NCI-H2107 (cell line): ENCODE data around the gene TMEM14B.
"Not testable (repeated sequence)": the region's sequence is repeated elsewhere in the genome, so short reads cannot be mapped to it uniquely, and the experiment has no call there.

Experiments
- DNase-seq: peaks from one replicate; lab custom pipeline; 2025; lab: John Stamatoyannopoulos, UW

The TMEM14B gene

GRCh38 chr6:10747251-10747972 lies at the start of gene TMEM14B:
Gene TMEM14B (plus strand): TSS chr6:10747805. CDS start chr6:10749246, 1,441 bp downstream.
- peak; percentile 83 for DNase-seq

DNA sequence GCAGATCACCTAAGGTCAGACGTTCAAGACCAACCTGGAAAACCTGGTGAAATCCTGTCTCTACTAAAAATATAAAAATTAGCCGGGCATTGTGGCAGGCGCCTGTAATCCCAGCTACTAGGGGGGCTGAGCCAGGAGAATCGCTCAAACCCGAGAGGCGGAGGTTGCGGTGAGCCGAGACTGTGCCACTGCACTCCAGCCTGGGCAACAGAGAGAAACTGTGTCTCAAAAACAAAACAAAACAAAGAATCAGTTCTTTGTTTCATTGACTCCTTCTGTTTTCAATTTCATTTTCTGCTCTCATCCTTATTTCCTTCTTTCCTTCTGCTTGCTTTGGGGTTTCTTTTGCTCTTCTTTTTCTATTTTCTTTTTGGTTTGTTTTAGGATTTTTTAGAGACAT lies 33.6 kb upstream of the TMEM14B start:
- no peak for DNase-seq

DNA sequence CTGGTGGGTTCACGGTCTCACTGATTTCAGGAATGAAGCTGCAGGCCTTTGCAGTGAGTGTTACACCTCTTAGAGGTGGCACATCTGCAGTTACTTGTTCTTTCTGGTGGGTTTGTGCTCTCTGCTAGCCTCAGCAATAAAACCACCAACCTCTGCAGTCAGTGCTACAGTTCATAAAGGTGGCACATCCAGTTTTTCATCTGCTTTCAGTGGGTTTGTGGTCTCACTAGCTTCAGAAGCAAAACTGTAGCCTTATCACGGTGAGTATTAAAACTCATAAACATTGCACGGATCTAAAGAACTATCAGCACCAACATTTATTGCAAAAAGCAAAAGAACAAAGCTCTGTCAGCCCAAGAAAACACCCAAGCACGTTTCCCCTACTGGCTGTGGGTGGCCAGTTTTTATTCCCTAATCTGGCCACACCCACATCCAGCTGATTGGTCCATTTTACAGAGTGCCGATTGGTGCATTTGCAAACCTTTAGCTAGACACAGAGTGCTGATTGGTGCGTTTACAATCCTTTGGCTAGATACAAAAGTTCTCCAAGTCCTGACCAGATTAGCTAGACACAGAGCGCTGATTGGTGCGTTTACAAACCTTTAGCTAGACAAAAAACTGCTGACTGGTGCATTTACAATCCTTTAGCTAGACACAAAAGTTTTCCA lies 28.2 kb upstream of the TMEM14B start:
- no peak for DNase-seq

DNA sequence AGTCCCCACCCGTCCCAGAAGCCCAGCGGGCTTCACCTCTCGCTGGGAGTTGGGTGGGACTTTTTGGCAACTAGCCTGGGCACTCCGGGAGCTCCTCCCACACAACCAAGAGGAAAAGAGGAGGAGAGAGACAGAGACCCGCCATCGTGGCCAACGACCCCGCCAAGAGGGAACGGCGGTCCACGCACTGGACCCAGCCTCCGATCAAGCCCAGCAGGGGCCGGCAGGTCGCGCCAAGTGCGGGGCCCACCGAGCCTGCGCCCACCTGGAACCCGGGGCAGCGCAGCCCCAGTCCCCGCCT lies 27.7 kb upstream of the TMEM14B start:
- no peak for DNase-seq

DNA sequence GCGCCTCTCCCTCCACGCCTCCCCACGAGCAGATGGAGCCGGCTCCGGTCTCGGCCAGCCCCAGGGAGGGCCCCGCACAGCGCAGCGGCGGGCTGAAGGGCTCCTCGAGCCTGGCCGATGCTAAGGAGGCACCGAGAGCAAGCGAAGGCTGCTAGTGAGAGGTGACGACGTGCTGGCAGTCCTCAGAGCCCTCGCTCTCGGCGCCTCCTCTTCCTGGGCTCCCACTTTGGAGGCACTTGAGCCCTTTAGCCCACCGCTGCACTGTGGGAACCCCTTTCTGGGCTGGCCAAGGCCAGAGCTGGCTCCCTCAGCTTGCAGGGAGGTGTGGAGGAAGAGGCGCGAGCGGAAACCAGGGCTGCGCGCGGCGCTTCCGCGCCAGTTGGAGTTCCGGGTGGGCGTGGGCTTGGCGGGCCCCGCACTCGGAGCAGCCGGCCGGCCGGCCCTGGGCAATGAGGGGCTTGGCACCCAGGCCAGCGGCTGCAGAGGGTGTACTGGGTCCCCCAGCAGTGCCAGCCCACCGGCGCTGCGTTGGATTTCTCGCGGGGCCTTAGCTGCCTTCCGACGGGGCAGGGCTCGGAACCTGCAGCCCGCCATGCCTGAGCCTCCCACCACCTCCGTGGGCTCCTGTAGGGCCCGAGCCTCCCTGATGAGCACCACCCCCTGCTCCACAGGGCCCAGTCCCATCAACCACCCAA lies 27.2 kb upstream of the TMEM14B start:
- DNase-seq: no peak

- not testable (repeated sequence) for DNase-seq
These were observed 26.4 kb upstream of the TMEM14B start for GRCh38 chr6:10720960-10721849.

- no peak for DNase-seq
These were observed 25.6 kb upstream of the TMEM14B start for GRCh38 chr6:10721850-10722569.

GRCh38 chr6:10722570-10722819 lies 25.1 kb upstream of the TMEM14B start:
- no peak for DNase-seq

GRCh38 chr6:10722820-10723566 lies 24.6 kb upstream of the TMEM14B start, which contains the start of gene TMEM14C:
Gene TMEM14C (plus strand): TSS chr6:10723070. CDS start chr6:10724614, 1,544 bp downstream.
- peak; percentile 70 for DNase-seq

DNA sequence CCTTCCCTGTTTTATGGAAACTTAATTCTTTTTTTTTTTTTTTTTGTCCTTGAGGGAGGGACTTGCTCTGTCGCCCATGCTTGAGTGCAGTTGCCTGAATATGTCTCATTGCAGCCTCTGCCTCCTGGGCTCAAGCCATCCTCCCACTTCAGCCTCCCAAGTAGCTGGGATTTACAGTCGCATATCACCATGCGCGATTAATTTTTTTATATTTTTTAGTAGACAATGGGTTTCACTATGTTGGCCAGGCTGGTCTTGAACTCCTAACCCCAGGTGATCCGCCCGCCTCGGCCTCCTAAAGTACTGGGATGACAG lies 24.1 kb upstream of the TMEM14B start:
- DNase-seq: no peak

DNA sequence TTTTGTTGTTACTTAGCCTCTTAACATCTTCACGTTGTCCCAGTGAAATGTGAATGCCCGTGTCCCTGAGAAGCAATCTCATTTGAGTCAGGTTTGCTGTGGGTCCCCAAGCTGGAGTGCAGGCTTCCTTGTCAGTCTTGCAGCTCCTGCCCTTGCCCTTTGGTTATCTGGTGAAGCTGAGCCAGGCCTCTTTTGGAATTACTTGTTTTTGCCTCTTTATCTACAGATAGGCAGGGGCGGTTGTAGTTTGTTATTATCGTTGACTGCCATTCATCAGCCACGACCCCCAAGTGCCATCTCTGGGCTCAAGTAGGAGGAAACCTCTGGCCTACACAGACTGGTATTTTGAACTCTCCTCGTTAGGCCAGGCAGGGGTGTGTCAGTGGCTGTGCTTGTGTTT lies 22.6 kb upstream of the TMEM14B start:
- DNase-seq: no peak

DNA sequence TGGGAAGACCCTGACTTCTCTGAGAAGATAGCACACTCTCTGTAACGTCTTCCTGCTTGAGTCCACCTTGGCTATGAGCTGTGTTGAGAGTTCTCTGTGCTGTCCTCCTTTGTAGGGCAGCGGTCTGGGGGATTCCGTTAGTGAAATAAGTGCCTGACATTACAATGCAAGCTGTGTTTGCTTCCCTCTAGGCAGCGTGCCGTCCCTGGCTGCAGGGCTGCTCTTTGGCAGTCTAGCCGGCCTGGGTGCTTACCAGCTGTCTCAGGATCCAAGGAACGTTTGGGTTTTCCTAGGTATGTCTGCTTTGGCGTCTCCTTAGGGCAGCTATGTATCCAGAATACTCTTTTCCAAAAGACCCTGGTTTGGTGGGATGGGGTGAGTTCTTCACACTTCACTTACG lies 21.9 kb upstream of the TMEM14B start:
- no peak for DNase-seq

- no peak for DNase-seq
These were observed 17.4 kb upstream of the TMEM14B start for GRCh38 chr6:10730254-10730653.

DNA sequence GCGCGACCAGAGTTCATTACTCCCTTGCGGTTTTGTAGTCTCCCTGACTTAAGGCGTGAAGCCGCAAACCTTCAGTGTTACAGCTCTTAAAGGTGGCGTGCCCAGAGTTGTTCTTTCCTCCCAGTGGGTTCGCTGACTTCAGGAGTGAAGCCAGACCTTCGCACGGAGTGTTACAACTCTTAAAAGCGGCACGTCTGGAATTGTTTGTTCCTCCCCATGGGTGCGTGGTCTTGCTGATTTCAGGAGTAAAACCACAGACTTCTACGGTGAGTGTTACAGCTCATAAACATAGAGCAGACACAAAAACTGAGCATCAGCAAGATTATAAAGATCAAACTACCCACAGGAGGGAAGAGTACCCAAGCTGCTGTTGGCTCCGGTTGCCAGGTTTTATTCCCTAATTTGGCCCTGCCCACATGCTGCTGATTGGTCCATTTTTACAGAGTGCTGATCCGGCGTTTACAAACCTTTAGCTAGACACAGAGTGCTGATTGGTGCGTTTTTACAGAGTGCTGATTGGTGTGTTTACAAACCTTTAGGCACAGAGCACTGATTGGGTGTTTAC lies 14.4 kb upstream of the TMEM14B start:
- DNase-seq: no peak

DNA sequence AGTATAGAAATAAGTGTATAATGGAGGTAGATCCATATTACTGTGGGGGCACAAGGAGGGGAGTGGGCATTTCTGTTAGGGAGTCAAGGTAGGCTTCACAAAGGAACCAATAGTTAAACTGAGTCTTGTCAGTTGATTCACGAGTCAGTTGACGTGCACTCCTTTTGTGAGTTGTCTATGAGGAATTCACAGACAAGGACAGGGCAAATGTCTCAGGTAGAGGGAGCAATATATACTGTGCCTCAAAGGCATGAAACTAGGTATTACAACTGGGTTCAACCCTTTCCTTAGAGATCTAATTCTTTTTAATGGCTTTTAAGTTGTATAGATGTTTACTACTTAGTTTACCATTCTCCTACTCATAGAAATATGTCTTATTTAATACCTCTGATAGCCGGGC lies 13.7 kb upstream of the TMEM14B start:
- DNase-seq: no peak

DNA sequence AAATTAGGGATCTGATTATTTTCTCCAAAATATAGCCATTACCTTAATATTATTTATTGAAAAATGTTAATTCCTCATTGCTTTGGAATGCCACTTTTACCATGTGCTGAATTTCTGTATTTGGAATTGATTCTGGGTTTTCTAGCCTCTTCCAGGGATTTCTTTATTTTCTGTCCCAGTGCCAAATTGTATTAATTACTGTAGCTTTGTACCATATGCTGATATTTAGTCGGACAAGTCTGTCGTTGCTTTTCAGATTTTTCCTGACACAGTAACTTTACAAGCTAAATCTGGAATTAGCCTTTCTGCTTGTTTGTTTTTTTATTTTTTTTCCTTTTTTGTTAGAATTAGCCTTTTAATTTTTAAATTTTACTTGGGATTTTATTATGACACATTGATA lies 10.9 kb upstream of the TMEM14B start:
- DNase-seq: no peak

DNA sequence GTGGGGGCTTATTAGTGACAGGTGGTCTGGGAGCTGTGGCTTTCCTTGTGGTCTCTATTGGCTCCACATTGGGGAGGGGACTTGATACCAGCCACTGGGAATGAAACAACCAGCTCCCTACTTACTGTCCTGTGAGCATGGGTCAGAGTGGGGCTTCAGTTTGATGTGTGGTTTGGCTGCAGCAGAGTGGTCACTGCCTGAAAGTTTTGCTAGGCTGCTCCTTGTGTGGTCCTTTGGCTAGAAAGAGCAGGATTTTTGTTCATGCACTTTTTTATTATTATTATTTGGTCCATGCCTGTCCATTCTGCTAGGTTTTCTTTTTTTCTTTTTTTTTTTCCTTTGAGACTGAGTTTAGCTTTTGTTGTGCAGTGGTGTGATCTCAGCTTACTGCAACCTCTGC lies 7.5 kb upstream of the TMEM14B start:
- DNase-seq: no peak

- not testable (repeated sequence) for DNase-seq
These were observed 6.0 kb upstream of the TMEM14B start for GRCh38 chr6:10741643-10742042.

DNA sequence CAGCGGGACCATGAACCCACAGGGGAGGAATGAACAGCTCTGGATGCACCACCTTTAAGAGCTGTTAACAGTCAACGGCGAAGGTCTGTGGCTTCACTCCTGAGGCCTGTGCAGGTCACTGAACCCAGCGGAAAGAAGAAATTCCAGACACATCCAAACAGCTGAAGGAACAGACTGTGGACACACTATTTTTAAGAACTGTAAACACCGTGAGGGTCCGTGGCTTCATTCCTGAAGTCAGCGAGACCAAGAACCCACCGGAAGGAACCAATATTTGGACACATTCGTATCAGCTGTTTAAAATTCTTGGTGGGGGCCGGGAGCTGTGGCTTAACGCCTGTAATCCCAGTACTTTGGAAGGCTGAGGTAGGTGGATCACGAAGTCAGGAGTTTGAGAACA lies 5.4 kb upstream of the TMEM14B start:
- DNase-seq: no peak

GRCh38 chr6:10743515-10743914 lies 4.1 kb upstream of the TMEM14B start:
- DNase-seq: no peak

GRCh38 chr6:10745116-10745515 lies 2.5 kb upstream of the TMEM14B start:
- no peak for DNase-seq
